Measurements from ENCODE around the gene IL33.

IL33 gene

GRCh38 chr9:6271508-6272228 is 56.1 kb downstream of the IL33 start:
- DNase-seq (ENCODE audit: low read depth): no peak

GRCh38 chr9:6272229-6272598 is 56.6 kb downstream of the IL33 start:
- peak; percentile 94 for DNase-seq (ENCODE audit: low read depth)
- no peak overlapping the region for H3K4me3 ChIP-seq (ENCODE audit: control insufficient read depth, low read depth, low read length)
- TF ChIP-seq, protein P1, sequence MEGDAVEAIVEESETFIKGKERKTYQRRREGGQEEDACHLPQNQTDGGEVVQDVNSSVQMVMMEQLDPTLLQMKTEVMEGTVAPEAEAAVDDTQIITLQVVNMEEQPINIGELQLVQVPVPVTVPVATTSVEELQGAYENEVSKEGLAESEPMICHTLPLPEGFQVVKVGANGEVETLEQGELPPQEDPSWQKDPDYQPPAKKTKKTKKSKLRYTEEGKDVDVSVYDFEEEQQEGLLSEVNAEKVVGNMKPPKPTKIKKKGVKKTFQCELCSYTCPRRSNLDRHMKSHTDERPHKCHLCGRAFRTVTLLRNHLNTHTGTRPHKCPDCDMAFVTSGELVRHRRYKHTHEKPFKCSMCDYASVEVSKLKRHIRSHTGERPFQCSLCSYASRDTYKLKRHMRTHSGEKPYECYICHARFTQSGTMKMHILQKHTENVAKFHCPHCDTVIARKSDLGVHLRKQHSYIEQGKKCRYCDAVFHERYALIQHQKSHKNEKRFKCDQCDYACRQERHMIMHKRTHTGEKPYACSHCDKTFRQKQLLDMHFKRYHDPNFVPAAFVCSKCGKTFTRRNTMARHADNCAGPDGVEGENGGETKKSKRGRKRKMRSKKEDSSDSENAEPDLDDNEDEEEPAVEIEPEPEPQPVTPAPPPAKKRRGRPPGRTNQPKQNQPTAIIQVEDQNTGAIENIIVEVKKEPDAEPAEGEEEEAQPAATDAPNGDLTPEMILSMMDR (conservative IDR thresholded peaks at IDR 0.05; ENCODE audit: control insufficient read depth, insufficient read depth, low read depth, low read length): no peak

More at GRCh38 chr9:6271508-6272228, 56.1 kb downstream of the IL33 start:
- no peak overlapping the region for H3K4me3 ChIP-seq (ENCODE audit: control insufficient read depth, low read depth, low read length)
- TF ChIP-seq, protein P1 (conservative IDR thresholded peaks at IDR 0.05; ENCODE audit: control insufficient read depth, insufficient read depth, low read depth, low read length): no peak

DNA sequence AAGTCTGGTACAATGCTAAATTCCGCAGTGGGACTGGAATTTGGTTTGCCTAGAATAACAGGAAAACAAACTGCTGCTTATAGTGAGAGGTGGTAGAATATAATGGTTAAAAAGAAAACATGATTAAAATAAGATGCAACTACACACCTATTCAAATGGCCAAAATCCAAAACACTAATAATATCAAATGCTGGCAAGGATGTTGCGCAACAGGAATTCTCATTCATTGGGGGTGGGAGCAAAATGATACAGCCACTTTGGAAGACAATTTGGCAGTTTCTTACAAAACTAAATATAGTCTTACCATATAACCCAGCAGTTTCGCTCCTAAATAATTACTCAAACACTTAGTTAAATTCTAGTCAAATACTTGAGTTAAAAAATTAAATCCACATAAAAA is 61.8 kb downstream of the IL33 start:
- H3K4me3 ChIP-seq (ENCODE audit: control insufficient read depth, low read depth, low read length): no peak overlapping the region
- TF ChIP-seq, protein P1 (conservative IDR thresholded peaks at IDR 0.05; ENCODE audit: control insufficient read depth, insufficient read depth, low read depth, low read length): no peak
- DNase-seq (ENCODE audit: low read depth): no peak

DNA sequence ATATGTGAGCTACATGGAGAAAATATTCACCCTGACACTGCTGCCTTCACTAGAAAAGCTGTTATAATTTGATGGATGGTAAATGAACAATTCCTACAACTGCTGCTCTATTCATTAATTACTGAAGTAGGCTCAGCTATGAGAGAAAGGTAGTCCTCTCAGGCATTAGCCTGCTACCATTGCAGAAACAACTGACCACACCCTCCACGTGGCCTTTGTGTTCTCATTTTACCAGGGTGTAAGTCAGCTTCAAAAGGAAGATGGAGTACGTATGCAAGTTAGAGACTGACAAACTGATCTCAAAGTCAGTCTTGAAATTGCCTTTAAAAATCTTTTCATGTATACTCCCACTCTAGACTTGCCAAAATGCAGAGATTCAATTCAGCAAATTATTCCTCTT is 86.3 kb downstream of the IL33 start:
- TF ChIP-seq, protein P1 (conservative IDR thresholded peaks at IDR 0.05; ENCODE audit: control insufficient read depth, insufficient read depth, low read depth, low read length): no peak

DNA sequence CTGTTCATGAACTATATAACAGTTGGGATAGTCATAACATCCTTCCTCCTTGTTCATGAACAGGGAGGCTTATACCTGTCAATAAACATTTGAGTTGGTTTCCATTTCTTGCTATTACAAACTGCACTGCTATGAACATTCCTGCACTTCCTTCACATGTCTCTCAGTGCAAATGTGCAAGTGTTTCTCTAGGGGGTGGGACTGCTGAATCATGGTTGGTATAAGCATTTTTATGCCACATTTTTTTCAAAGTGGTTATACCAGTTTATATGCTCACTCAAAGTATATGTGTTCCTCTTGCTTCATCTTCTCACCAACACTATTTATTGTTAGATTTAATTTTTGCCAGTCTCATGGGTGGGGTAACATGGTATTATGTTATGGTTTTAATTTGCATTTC is 86.8 kb downstream of the IL33 start:
- DNase-seq (ENCODE audit: low read depth): no peak
- no peak overlapping the region for H3K4me3 ChIP-seq (ENCODE audit: control insufficient read depth, low read depth, low read length)

More for the DNA sequence above, 86.3 kb downstream of the IL33 start:
- H3K4me3 ChIP-seq (ENCODE audit: control insufficient read depth, low read depth, low read length): no peak overlapping the region
- DNase-seq (ENCODE audit: low read depth): no peak

GRCh38 chr9:6304232-6304631 is 88.6 kb downstream of the IL33 start:
- H3K4me3 ChIP-seq (ENCODE audit: control insufficient read depth, low read depth, low read length): no peak overlapping the region
- TF ChIP-seq, protein P1 (conservative IDR thresholded peaks at IDR 0.05; ENCODE audit: control insufficient read depth, insufficient read depth, low read depth, low read length): no peak
- no peak for DNase-seq (ENCODE audit: low read depth)

More for the DNA sequence above, 86.8 kb downstream of the IL33 start:
- TF ChIP-seq, protein P1 (conservative IDR thresholded peaks at IDR 0.05; ENCODE audit: control insufficient read depth, insufficient read depth, low read depth, low read length): no peak

All from fibroblast of mammary gland (primary cell).